GM23338 (cell line): ENCODE measurements around the gene INKA1. TPM values are rescaled to one million over a fixed set of nuclear protein-coding genes. Genes with fewer than 3 reads are reported as not detected.

Experiments
- ATAC-seq: fragments of 200-7000 bp; cut with Tn5 transposase; 3 replicates; pipeline ENCODE4 v1.9.1; 2020
- DNase-seq: peaks from one replicate; pipeline ENCODE4 v3.0.0-alpha.2; 2015; ENCODE audit warnings: low spot score
- H2AFZ ChIP-seq: fragments of 200-600 bp; sonication (generic); 2 replicates; pipeline ENCODE4 v1.8.0; 2016; ENCODE audit warnings: antibody characterized with exemption, mild to moderate bottlenecking, moderate library complexity
- H3F3A ChIP-seq: fragments of 200-600 bp; sonication (generic); replicated peaks from 2 replicates; pipeline ENCODE4 v1.8.0; 2017; ENCODE audit warnings: antibody characterized with exemption, mixed run types, low read depth
- H3K27ac ChIP-seq: fragments of 200-600 bp; sonication (generic); 2 replicates; pipeline ENCODE4 v1.6.1; 2016; ENCODE audit warnings: low read depth
- H3K27me3 ChIP-seq: fragments of 200-600 bp; sonication (generic); 2 replicates; pipeline ENCODE4 v1.8.0; 2016; ENCODE audit warnings: mild to moderate bottlenecking, mixed run types, moderate library complexity; ENCODE audit not compliant: insufficient read depth
- H3K36me3 ChIP-seq: fragments of 200-600 bp; sonication (generic); 2 replicates; pipeline ENCODE4 v1.8.0; 2016; ENCODE audit warnings: mild to moderate bottlenecking; ENCODE audit not compliant: insufficient read depth
- H3K4me1 ChIP-seq: fragments of 200-600 bp; sonication (generic); 2 replicates; pipeline ENCODE4 v1.8.0; 2016; ENCODE audit warnings: mild to moderate bottlenecking, moderate library complexity; ENCODE audit not compliant: insufficient read depth
- H3K4me2 ChIP-seq: fragments of 200-600 bp; sonication (generic); 2 replicates; pipeline ENCODE4 v1.7.1; 2017; ENCODE audit warnings: mixed run types
- H3K4me3 ChIP-seq: fragments of 200-600 bp; sonication (generic); 2 replicates; pipeline ENCODE4 v1.6.1; 2016; ENCODE audit warnings: mixed run types
- H3K79me2 ChIP-seq: fragments of 200-600 bp; sonication (generic); replicated peaks from 2 replicates; pipeline ENCODE4 v1.8.0; 2017; ENCODE audit warnings: mild to moderate bottlenecking; ENCODE audit not compliant: insufficient read depth
- H3K9me2 ChIP-seq: fragments of 200-600 bp; sonication (generic); 2 replicates; pipeline ENCODE4 v1.8.0; 2017; ENCODE audit not compliant: insufficient read depth
- H4K20me1 ChIP-seq: fragments of 200-600 bp; sonication (generic); replicated peaks from 2 replicates; pipeline ENCODE4 v1.8.0; 2017; ENCODE audit warnings: mild to moderate bottlenecking; ENCODE audit not compliant: insufficient read depth
- H3K27ac Mint-ChIP-seq: 2 replicates; pipeline ENCODE4 v1.8.0; 2020; ENCODE audit warnings: inconsistent platforms, mild to moderate bottlenecking, moderate library complexity, mixed read lengths
- H3K27me3 Mint-ChIP-seq: 3 replicates; pipeline ENCODE4 v1.8.0; 2022; ENCODE audit warnings: low read depth, mild to moderate bottlenecking, moderate library complexity, mixed read lengths, inconsistent platforms; ENCODE audit not compliant: insufficient read depth, poor library complexity
- H3K36me3 Mint-ChIP-seq: 3 replicates; pipeline ENCODE4 v1.8.0; 2021; ENCODE audit warnings: low read depth, mild to moderate bottlenecking, inconsistent platforms, moderate library complexity, mixed read lengths
- H3K4me1 Mint-ChIP-seq: 3 replicates; pipeline ENCODE4 v1.8.0; 2020; ENCODE audit warnings: mild to moderate bottlenecking, inconsistent platforms, mixed read lengths
- H3K4me3 Mint-ChIP-seq: 3 replicates; pipeline ENCODE4 v1.8.0; 2021; ENCODE audit warnings: moderate library complexity, mild to moderate bottlenecking, inconsistent platforms, mixed read lengths
- H3K9me3 Mint-ChIP-seq: 3 replicates; pipeline ENCODE4 v1.8.0; 2020; ENCODE audit warnings: moderate library complexity, mild to moderate bottlenecking, inconsistent platforms, mixed read lengths
- ETS1 ChIP-seq: IDR thresholded peaks from 2 replicates; pipeline ENCODE4 v1.6.1; 2016; ENCODE audit warnings: antibody characterized with exemption
- EZH2 ChIP-seq: fragments of 200-600 bp; sonication (generic); IDR thresholded peaks from one replicate; pipeline ENCODE4 v1.8.0; 2017; ENCODE audit warnings: antibody characterized with exemption, mild to moderate bottlenecking, low read depth; ENCODE audit not compliant: unreplicated experiment
- EZH2phosphoT487 ChIP-seq: fragments of 200-600 bp; sonication (generic); IDR thresholded peaks from one replicate; pipeline ENCODE4 v1.8.1; 2018; ENCODE audit warnings: antibody characterized with exemption; ENCODE audit not compliant: unreplicated experiment
- JUNB ChIP-seq: IDR thresholded peaks from one replicate; pipeline ENCODE4 v1.6.1; 2016; ENCODE audit warnings: antibody characterized with exemption; ENCODE audit not compliant: unreplicated experiment
- NANOG ChIP-seq: IDR thresholded peaks from 2 replicates; pipeline ENCODE4 v1.6.1; 2016; ENCODE audit warnings: antibody characterized with exemption, borderline replicate concordance
- POLR2AphosphoS5 ChIP-seq: IDR thresholded peaks from 2 replicates; pipeline ENCODE4 v1.6.1; 2016; ENCODE audit warnings: antibody characterized with exemption, low read depth
- REST ChIP-seq: IDR thresholded peaks from one replicate; pipeline ENCODE4 v1.6.1; 2018; ENCODE audit warnings: antibody characterized with exemption; ENCODE audit not compliant: unreplicated experiment
- STAT1 ChIP-seq: IDR thresholded peaks from one replicate; pipeline ENCODE4 v1.6.1; 2016; ENCODE audit warnings: antibody characterized with exemption; ENCODE audit not compliant: unreplicated experiment
- ZNF114 ChIP-seq: fragments of 250-450 bp; sonication (Bioruptor Pico); IDR thresholded peaks from 2 replicates; pipeline ENCODE4 v1.5.0; 2020; ENCODE audit warnings: mild to moderate bottlenecking, moderate library complexity
- ZNF331 ChIP-seq: fragments of 250-450 bp; sonication (Bioruptor Pico); IDR thresholded peaks from 2 replicates; pipeline ENCODE4 v1.5.0; 2020; ENCODE audit warnings: low read depth, mild to moderate bottlenecking, moderate library complexity
- polyA plus RNA-seq: library from polyadenylated mRNA; unstranded; fragments of >200 nt; fragmentation: Nextera tagmentation; extraction: Ambion mirVana; gene quantifications from 2 replicates; pipeline ENCODE4 v1.2.1, GENCODE V29; 2016
- total RNA-seq: library from RNA; depleted of rRNA; stranded (reverse); fragments of >200 nt; shearing (Covaris generic); gene quantifications from 2 replicates; pipeline ENCODE4 v1.2.3, GENCODE V29; 2014
- TF ChIP-seq, protein P1 (sequence below): fragments of 250-450 bp; sonication (Bioruptor Pico); IDR thresholded peaks from 2 replicates; pipeline ENCODE4 v1.5.0; 2020; ENCODE audit warnings: mild to moderate bottlenecking, moderate library complexity

INKA1 gene
- total and polyA plus RNA-seq, 2 experiments from 2014 or later: 3.7 to 4.0 TPM

DNA sequence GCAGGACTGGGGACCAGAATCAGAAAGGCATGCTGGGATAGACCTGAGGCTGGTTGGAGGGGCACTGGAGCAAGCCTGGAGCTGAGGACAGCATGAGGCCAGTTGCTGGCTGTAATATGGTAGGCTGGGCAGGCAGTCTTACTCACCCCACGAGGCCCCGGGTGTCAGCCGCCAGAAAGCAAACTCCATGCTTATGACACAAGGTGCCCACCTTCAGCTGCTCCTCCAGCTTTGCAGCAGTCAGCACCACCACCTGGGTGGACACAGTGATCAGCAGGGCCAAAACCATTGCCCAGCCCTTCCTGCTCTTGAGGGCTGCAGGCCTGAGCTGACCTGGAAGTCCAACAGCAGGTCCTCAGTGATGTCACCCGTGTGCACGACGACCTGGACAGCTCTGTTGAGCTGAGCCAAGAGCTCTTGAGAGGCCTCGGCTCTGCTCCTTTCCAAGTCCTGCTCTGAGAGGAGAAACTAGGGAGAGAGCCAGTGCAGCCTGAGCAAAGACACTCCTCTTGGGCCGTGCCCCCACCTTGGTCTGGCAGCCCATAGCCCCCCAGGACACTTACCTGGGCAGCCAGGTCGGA is 9.9 kb downstream of the INKA1 start (continued):
- TF ChIP-seq ETS1 (no peak), NANOG (no peak)

DNA sequence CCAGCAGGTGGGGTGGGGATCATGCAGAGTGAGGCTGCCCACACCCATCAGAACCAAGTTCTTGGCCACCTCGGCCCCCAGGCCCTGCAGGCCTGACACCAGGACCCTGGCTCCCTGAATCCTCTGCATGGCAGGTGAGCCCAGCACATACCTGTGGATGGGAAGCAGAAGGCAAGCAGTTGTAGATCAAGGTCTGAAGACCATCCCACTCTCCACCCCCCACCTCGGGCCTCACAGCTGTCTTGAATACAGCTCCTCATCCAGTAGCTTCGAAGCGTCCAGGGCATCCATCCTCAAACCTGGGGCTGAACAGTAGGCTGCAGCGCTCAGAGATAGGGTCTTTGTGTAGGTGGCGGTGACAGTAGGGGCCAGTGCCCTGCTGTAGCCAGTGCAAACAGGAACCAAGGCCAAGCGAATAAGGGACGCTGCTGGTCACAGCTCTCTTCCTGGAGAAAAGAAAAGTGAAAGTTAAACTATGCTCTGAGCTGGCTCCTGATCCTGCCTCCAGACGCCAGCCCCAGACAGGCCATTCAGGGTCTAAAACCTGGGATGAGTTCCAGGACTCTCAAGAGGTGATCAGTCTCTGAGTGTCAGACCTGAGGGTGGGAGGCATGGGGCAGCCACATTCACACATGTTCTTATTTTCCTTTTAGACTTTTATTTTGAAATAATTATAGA is 10.6 kb downstream of the INKA1 start, which contains the start of gene UBA7:
Gene UBA7 (minus strand): TSS at position 457 of the 678 bp plus-strand sequence. CDS start 166 bp downstream, at position 291.
- no peaks in the 10 kb centered on the region for H3K36me3 Mint-ChIP-seq
- no peak within 1 kb of the TSS for H3K4me3 ChIP-seq
- no peaks in the 10 kb centered on the region for H3K36me3 ChIP-seq
- DNase-seq (no peak), ATAC-seq (no peak; the same call in 2 of the 3 replicates)
- no peaks in the 10 kb centered on the region for H3K4me1 Mint-ChIP-seq
- H3K27me3 Mint-ChIP-seq: peaks cover 8% of the 10 kb centered on the region
- H3K79me2 ChIP-seq: no peaks in the 10 kb centered on the region
- no peak within 1 kb of the TSS for H3K4me3 Mint-ChIP-seq
- no peak within 1 kb of the TSS for H3K27ac ChIP-seq
- H3K9me2 ChIP-seq: no peaks in the 10 kb centered on the region
- no peak within 1 kb of the TSS for H3K27ac Mint-ChIP-seq
- H4K20me1 ChIP-seq: no peaks in the 10 kb centered on the region
- no peak within 1 kb of the TSS for H3K4me2 ChIP-seq
- H3K9me3 Mint-ChIP-seq: no peaks in the 10 kb centered on the region
- no peaks in the 10 kb centered on the region for H3K27me3 ChIP-seq
- H2AFZ ChIP-seq: no peak within 1 kb of the TSS
- no peaks in the 10 kb centered on the region for H3F3A ChIP-seq
- no peaks in the 10 kb centered on the region for H3K4me1 ChIP-seq
- no peak for TF ChIP-seq STAT1
- no peak for TF ChIP-seq REST
- TF ChIP-seq ZNF114: no peak
- TF ChIP-seq ZNF331 (CRISPR knock-in tag): no peak
- TF ChIP-seq ETS1: no peak
- no peak for TF ChIP-seq EZH2phosphoT487
- TF ChIP-seq POLR2AphosphoS5: no peak
- TF ChIP-seq JUNB: no peak
- TF ChIP-seq, protein P1, sequence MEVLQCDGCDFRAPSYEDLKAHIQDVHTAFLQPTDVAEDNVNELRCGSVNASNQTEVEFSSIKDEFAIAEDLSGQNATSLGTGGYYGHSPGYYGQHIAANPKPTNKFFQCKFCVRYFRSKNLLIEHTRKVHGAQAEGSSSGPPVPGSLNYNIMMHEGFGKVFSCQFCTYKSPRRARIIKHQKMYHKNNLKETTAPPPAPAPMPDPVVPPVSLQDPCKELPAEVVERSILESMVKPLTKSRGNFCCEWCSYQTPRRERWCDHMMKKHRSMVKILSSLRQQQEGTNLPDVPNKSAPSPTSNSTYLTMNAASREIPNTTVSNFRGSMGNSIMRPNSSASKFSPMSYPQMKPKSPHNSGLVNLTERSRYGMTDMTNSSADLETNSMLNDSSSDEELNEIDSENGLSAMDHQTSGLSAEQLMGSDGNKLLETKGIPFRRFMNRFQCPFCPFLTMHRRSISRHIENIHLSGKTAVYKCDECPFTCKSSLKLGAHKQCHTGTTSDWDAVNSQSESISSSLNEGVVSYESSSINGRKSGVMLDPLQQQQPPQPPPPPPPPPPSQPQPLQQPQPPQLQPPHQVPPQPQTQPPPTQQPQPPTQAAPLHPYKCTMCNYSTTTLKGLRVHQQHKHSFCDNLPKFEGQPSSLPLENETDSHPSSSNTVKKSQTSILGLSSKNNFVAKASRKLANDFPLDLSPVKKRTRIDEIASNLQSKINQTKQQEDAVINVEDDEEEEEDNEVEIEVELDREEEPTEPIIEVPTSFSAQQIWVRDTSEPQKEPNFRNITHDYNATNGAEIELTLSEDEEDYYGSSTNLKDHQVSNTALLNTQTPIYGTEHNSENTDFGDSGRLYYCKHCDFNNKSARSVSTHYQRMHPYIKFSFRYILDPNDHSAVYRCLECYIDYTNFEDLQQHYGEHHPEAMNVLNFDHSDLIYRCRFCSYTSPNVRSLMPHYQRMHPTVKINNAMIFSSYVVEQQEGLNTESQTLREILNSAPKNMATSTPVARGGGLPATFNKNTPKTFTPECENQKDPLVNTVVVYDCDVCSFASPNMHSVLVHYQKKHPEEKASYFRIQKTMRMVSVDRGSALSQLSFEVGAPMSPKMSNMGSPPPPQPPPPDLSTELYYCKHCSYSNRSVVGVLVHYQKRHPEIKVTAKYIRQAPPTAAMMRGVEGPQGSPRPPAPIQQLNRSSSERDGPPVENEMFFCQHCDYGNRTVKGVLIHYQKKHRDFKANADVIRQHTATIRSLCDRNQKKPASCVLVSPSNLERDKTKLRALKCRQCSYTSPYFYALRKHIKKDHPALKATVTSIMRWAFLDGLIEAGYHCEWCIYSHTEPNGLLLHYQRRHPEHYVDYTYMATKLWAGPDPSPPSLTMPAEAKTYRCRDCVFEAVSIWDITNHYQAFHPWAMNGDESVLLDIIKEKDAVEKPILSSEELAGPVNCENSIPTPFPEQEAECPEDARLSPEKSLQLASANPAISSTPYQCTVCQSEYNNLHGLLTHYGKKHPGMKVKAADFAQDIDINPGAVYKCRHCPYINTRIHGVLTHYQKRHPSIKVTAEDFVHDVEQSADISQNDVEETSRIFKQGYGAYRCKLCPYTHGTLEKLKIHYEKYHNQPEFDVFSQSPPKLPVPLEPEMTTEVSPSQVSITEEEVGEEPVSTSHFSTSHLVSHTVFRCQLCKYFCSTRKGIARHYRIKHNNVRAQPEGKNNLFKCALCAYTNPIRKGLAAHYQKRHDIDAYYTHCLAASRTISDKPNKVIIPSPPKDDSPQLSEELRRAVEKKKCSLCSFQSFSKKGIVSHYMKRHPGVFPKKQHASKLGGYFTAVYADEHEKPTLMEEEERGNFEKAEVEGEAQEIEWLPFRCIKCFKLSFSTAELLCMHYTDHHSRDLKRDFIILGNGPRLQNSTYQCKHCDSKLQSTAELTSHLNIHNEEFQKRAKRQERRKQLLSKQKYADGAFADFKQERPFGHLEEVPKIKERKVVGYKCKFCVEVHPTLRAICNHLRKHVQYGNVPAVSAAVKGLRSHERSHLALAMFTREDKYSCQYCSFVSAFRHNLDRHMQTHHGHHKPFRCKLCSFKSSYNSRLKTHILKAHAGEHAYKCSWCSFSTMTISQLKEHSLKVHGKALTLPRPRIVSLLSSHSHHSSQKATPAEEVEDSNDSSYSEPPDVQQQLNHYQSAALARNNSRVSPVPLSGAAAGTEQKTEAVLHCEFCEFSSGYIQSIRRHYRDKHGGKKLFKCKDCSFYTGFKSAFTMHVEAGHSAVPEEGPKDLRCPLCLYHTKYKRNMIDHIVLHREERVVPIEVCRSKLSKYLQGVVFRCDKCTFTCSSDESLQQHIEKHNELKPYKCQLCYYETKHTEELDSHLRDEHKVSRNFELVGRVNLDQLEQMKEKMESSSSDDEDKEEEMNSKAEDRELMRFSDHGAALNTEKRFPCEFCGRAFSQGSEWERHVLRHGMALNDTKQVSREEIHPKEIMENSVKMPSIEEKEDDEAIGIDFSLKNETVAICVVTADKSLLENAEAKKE (CRISPR knock-in tag): no peak
- TF ChIP-seq EZH2: no peak
